Measurements from ENCODE around the gene TOR4A. TPM values are rescaled to one million over a fixed set of nuclear protein-coding genes. Genes with fewer than 3 reads are reported as not detected.

Gene TOR4A
- total and polyA plus RNA-seq, 9 of the 15 experiments (the other 6 are each of a cell fraction or from before 2014, with no cell fraction given): 3.9 to 49.2 (median 8.8) TPM

DNA sequence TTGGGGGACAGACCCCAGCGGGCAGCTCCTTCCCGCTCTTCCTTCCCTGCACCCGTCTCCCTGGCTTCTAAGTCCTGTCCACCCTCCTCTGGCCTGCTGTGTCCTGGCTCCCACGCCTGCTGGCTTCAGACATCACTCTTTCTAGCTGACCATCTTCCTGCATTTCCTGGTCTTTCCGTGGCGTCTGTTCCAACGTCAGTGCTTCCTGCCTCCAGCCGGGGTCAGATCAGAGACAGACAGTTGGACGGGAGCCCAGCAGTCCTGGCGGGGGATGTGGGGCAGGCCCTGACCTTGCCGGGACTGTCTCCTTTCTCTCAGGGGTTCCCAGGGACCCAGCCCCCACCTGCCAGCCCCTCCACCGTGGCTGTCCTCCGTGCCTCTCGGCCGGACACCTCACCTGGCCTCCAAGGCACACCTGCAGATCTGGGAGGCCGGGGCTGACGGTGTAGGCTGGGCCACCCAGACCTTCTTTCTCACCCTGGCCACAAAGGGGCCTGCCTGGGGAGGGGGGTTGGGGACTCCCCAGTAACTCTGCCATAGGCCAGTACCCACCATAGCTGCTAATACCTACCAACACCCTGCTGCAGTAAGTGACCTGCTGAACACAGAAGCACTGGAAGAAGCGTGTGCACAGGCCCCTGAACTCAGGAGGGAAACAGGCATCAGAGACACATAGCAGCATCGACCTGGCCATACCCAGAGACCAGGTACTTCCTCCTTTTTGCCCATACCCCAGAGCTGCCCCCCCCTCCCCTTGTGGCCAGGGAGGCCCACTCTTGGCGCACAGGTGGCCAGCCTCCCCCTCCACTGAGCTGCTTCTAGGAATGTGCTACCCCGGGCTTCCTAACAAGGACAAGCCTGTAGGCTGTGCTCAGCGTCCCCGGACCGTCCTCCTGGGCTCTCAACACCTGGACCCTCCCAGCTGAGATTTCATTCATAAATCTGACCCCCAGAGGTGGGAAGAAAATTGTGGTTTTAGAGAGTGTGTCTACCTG is 19.4 kb downstream of the TOR4A start:
- 49% methylated on average over 22 of the region's 24 CpGs for whole genome bisulfite sequencing (ENCODE audit: insufficient coverage, low coverage, missing lambda C conversion rate)
- H3K9me1 ChIP-seq (ENCODE audit: control insufficient read depth, insufficient read depth, low read length): no peaks in the 10 kb centered on the region
- peak overlapping the region; percentile 55; the same call in 1 of the 2 replicates for H3K4me3 ChIP-seq
- no peaks in the 10 kb centered on the region for H3K27me3 ChIP-seq (ENCODE audit: control insufficient read depth in 2 of 2, insufficient read depth in 2 of 2, low read length in 2 of 2)
- FAIRE-seq (no peak), ATAC-seq (no peak), DNase-seq (ENCODE audit: extremely low read depth in 1 of 4, low spot score in 3 of 4) (peak in 1 of 4 experiments; percentile 54)
- POLR2A ChIA-PET: interaction anchor here (0.7 to 2.3 kb wide), 5 partner anchors 10 to 126 kb away, joined by 3 to 12 read pairs (median 4); partner anchors contain the start of genes EXD3, NOXA1 and TOR4A
- peaks cover 8% of the 10 kb centered on the region; the same call in 1 of the 3 replicates for H3K36me3 ChIP-seq (ENCODE audit: control insufficient read depth, insufficient read depth, low read length)
- 0 out of 2 replicates have a peak, but pooled peaks cover 1% of the 10 kb centered on the region for H3K9me3 ChIP-seq (replicated peaks; ENCODE audit: control insufficient read depth, insufficient read depth, low read depth, low read length)
- in situ Hi-C loops (cut with MboI) (no loop called here), intact Hi-C loops (cut with micrococcal nuclease) (no loop called here)
- peak overlapping the region; percentile 60 for H3K4me2 ChIP-seq (ENCODE audit: insufficient read depth, low read length)
- no TSS peak for BruUV-seq (replicated peaks)
- peaks cover 10% of the 10 kb centered on the region for H4K20me1 ChIP-seq (replicated peaks; ENCODE audit: control insufficient read depth, insufficient read depth, low read length)
- H3K27ac ChIP-seq (ENCODE audit: extremely low read depth, low read depth, low read length): no peak overlapping the region; the same call in 2 of the 3 replicates
- peaks cover 28% of the 10 kb centered on the region for H3K79me2 ChIP-seq (ENCODE audit: control insufficient read depth, insufficient read depth, low read length)
- peaks cover 21 to 66% of the 10 kb centered on the region in 2 experiments for H3K4me1 ChIP-seq (replicated peaks in 1 of 2; ENCODE audit: control insufficient read depth in 2 of 2, insufficient read depth in 2 of 2, low read length in 2 of 2)
- CTCF ChIA-PET (ENCODE audit: low intra/inter-chr PET ratio): interaction anchor here (0.6 to 1.1 kb wide), 2 partner anchors 148 to 245 kb away, joined by 3 read pairs; no protein-coding TSS in a partner anchor
- H3K9ac ChIP-seq (ENCODE audit: insufficient read depth in 1 of 2, low read depth in 2 of 2, low read length in 2 of 2): peak overlapping the region; percentile 29 to 75; a peak in 3 of 4 replicates
- peak overlapping the region; percentile 58 for H2AFZ ChIP-seq (ENCODE audit: low read depth, low read length)
- TF ChIP-seq KDM1A (IDR thresholded peaks at IDR 0.05): peak in 1 of 2 experiments; percentile 51; a peak in 1 of 4 replicates
- no peak for TF ChIP-seq ZNF263 (CRISPR knock-in tag; IDR thresholded peaks at IDR 0.05; ENCODE audit: borderline replicate concordance)
- TF ChIP-seq MYNN (IDR thresholded peaks at IDR 0.05): no peak
- TF ChIP-seq MYNN (CRISPR knock-in tag; IDR thresholded peaks at IDR 0.05): no peak
- TF ChIP-seq, protein P1, sequence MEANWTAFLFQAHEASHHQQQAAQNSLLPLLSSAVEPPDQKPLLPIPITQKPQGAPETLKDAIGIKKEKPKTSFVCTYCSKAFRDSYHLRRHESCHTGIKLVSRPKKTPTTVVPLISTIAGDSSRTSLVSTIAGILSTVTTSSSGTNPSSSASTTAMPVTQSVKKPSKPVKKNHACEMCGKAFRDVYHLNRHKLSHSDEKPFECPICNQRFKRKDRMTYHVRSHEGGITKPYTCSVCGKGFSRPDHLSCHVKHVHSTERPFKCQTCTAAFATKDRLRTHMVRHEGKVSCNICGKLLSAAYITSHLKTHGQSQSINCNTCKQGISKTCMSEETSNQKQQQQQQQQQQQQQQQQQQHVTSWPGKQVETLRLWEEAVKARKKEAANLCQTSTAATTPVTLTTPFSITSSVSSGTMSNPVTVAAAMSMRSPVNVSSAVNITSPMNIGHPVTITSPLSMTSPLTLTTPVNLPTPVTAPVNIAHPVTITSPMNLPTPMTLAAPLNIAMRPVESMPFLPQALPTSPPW (CRISPR knock-in tag; IDR thresholded peaks at IDR 0.05): 0 out of 2 replicates have a peak, but pooled peaks have one; percentile 18
- TF ChIP-seq HINFP (tag; conservative IDR thresholded peaks at IDR 0.05; ENCODE audit: low read depth): no peak
- TF ChIP-seq NCOA4 (IDR thresholded peaks at IDR 0.05; ENCODE audit: partially characterized antibody): no peak
- no peak for TF ChIP-seq SMARCB1 (IDR thresholded peaks at IDR 0.05; ENCODE audit: insufficient read length, low read depth)
- 0 out of 2 replicates have a peak, but pooled peaks have one; percentile 48 for TF ChIP-seq SMARCA5 (IDR thresholded peaks at IDR 0.05)
- TF ChIP-seq ZFP36 (IDR thresholded peaks at IDR 0.05; ENCODE audit: low read depth, low read length, partially characterized antibody): peak; percentile 33
- TF ChIP-seq, protein P2, sequence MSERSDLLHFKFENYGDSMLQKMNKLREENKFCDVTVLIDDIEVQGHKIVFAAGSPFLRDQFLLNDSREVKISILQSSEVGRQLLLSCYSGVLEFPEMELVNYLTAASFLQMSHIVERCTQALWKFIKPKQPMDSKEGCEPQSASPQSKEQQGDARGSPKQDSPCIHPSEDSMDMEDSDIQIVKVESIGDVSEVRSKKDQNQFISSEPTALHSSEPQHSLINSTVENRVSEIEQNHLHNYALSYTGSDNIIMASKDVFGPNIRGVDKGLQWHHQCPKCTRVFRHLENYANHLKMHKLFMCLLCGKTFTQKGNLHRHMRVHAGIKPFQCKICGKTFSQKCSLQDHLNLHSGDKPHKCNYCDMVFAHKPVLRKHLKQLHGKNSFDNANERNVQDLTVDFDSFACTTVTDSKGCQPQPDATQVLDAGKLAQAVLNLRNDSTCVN (CRISPR knock-in tag; IDR thresholded peaks at IDR 0.05): no peak
- TF ChIP-seq SP1 (CRISPR knock-in tag; IDR thresholded peaks at IDR 0.05): peak; percentile 54; the same call in 1 of the 2 replicates
- TF ChIP-seq ZNF57 (CRISPR knock-in tag; IDR thresholded peaks at IDR 0.05): no peak
- TF ChIP-seq, protein P3, sequence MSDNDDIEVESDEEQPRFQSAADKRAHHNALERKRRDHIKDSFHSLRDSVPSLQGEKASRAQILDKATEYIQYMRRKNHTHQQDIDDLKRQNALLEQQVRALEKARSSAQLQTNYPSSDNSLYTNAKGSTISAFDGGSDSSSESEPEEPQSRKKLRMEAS (CRISPR knock-in tag; IDR thresholded peaks at IDR 0.05): no peak
- peak; percentile 57 for TF ChIP-seq ELF1 (tag; IDR thresholded peaks at IDR 0.05)
- TF ChIP-seq NFIC (IDR thresholded peaks at IDR 0.05): peak; percentile 64
